DND-41 (cell line): ENCODE results near the gene RITA1.

Source experiments
- ATAC-seq: fragments of 200-7000 bp; cut with Tn5 transposase; 3 replicates; pipeline ENCODE4 v1.9.1; 2021; ENCODE audit warnings: low read depth; ENCODE audit not compliant: insufficient read depth
- DNase-seq: peaks from one replicate; pipeline ENCODE4 v3.0.0-alpha.2; 2020
- H2AFZ ChIP-seq: 2 replicates; pipeline ENCODE4 v1.6.0; 2012; ENCODE audit warnings: low read depth, low read length
- H3K27ac ChIP-seq: 2 replicates; pipeline ENCODE4 v1.5.1; 2012; ENCODE audit warnings: low read length, inconsistent platforms
- H3K27me3 ChIP-seq: fragments of 200-600 bp; sonication (generic); 2 replicates; pipeline ENCODE4 v1.6.0; 2012; ENCODE audit warnings: low read length, mild to moderate bottlenecking, inconsistent platforms; ENCODE audit not compliant: insufficient read depth, poor library complexity
- H3K36me3 ChIP-seq: 2 replicates; pipeline ENCODE4 v1.5.1; 2012; ENCODE audit warnings: low read length, inconsistent platforms; ENCODE audit not compliant: insufficient read depth
- H3K4me1 ChIP-seq: 2 replicates; pipeline ENCODE4 v1.5.1; 2012; ENCODE audit warnings: mild to moderate bottlenecking, low read length; ENCODE audit not compliant: insufficient read depth
- H3K4me2 ChIP-seq: 2 replicates; pipeline ENCODE4 v1.6.0; 2012; ENCODE audit warnings: mild to moderate bottlenecking, moderate library complexity, low read length, inconsistent platforms; ENCODE audit not compliant: insufficient read depth
- H3K4me3 ChIP-seq, 2 experiments: fragments of 200-600 bp in 1 of 2; shearing (Covaris generic) in 1 of 2; 2 replicates each; pipeline ENCODE4 v1.5.1; 2012 to 2016; ENCODE audit warnings: inconsistent platforms in 2 of 2, low read length in 2 of 2, mild to moderate bottlenecking in 2 of 2, low read depth in 1 of 2, moderate library complexity in 1 of 2
- H3K79me2 ChIP-seq: 2 replicates; pipeline ENCODE4 v1.6.0; 2012; ENCODE audit warnings: low read length, inconsistent platforms; ENCODE audit not compliant: insufficient read depth
- H3K9ac ChIP-seq: 2 replicates; pipeline ENCODE4 v1.6.0; 2012; ENCODE audit warnings: low read depth, mild to moderate bottlenecking, inconsistent platforms, low read length, moderate library complexity
- H3K9me3 ChIP-seq: 2 replicates; pipeline ENCODE4 v1.5.1; 2012; ENCODE audit warnings: low read length, moderate library complexity, mild to moderate bottlenecking, inconsistent platforms; ENCODE audit not compliant: insufficient read depth, severe bottlenecking
- H4K20me1 ChIP-seq: 2 replicates; pipeline ENCODE4 v1.6.0; 2012; ENCODE audit warnings: low read length; ENCODE audit not compliant: insufficient read depth
- CTCF ChIP-seq: IDR thresholded peaks from 2 replicates; pipeline ENCODE4 v1.5.1; 2012; ENCODE audit warnings: borderline replicate concordance, low read length, moderate library complexity, mild to moderate bottlenecking; ENCODE audit not compliant: poor library complexity, severe bottlenecking; ENCODE audit errors: extremely low read depth
- EZH2 ChIP-seq: IDR thresholded peaks from 3 replicates; pipeline ENCODE4 v1.6.1; 2012; ENCODE audit warnings: borderline replicate concordance, low read depth, mild to moderate bottlenecking, moderate library complexity, low read length, inconsistent platforms; ENCODE audit not compliant: severe bottlenecking

The RITA1 gene

GRCh38 chr12:113185180-113186032 lies at the start of gene RITA1, which contains the start of gene DDX54:
RITA1 (plus strand) TSS chr12:113185721; CDS start chr12:113186747, 1,026 bp downstream.
DDX54 (minus strand) TSS chr12:113185478; CDS start chr12:113185451, 27 bp downstream.
- Histone ChIP-seq H3K79me2 (peaks cover 87% of the 10 kb centered on the region), H3K36me3 (peaks cover 57% of the 10 kb centered on the region), H3K4me1 (peaks cover 40% of the 10 kb centered on the region), H4K20me1 (peaks cover 37% of the 10 kb centered on the region), H3K27ac (peak within 1 kb of the TSS; percentile 95), H2AFZ (peak within 1 kb of the TSS; percentile 97), H3K4me3 (peak within 1 kb of the TSS; percentile 81 to 93), H3K9ac (peak within 1 kb of the TSS; percentile 94), H3K9me3 (no peaks in the 10 kb centered on the region), H3K4me2 (peak within 1 kb of the TSS; percentile 97), H3K27me3 (no peaks in the 10 kb centered on the region)
- TF ChIP-seq EZH2 = no peak
- no peak for TF ChIP-seq CTCF
- peak; percentile 61 for ATAC-seq
- peak; percentile 81 for DNase-seq

- Histone ChIP-seq H2AFZ (no peak overlapping the region), H3K4me2 (no peak overlapping the region)
- DNase-seq = peak; percentile 53
Measured at GRCh38 chr12:113136128-113136989, 49.2 kb upstream of the RITA1 start.

GRCh38 chr12:113136990-113137511 lies 48.5 kb upstream of the RITA1 start:
- H3K27ac ChIP-seq = no peak overlapping the region
- DNase-seq = no peak
- no peak overlapping the region for H3K4me2 ChIP-seq

More at GRCh38 chr12:113136128-113136989, 49.2 kb upstream of the RITA1 start:
- no peaks in the 10 kb centered on the region for H3K4me1 ChIP-seq
- peak; percentile 65 for ATAC-seq
- H3K36me3 ChIP-seq = no peaks in the 10 kb centered on the region
- TF ChIP-seq CTCF (no peak), EZH2 (no peak)
- no peak overlapping the region for H3K4me3 ChIP-seq
- H3K27me3 ChIP-seq = no peaks in the 10 kb centered on the region
- no peaks in the 10 kb centered on the region for H4K20me1 ChIP-seq
- H3K9me3 ChIP-seq = no peaks in the 10 kb centered on the region
- no peaks in the 10 kb centered on the region for H3K79me2 ChIP-seq
- no peak overlapping the region for H3K9ac ChIP-seq
- H3K27ac ChIP-seq = no peak overlapping the region

More at GRCh38 chr12:113136990-113137511, 48.5 kb upstream of the RITA1 start:
- H3K36me3 ChIP-seq = no peaks in the 10 kb centered on the region
- no peaks in the 10 kb centered on the region for H4K20me1 ChIP-seq
- no peak for ATAC-seq
- TF ChIP-seq EZH2 (no peak), CTCF (no peak)
- no peak overlapping the region for H3K9ac ChIP-seq
- H3K9me3 ChIP-seq = no peaks in the 10 kb centered on the region
- H2AFZ ChIP-seq = no peak overlapping the region
- H3K4me1 ChIP-seq = no peaks in the 10 kb centered on the region
- no peaks in the 10 kb centered on the region for H3K27me3 ChIP-seq
- no peak overlapping the region for H3K4me3 ChIP-seq
- H3K79me2 ChIP-seq = no peaks in the 10 kb centered on the region
